ENCODE measurements around the gene UBE4B.

GRCh38 chr1:10106241-10106640 lies 73.5 kb downstream of the UBE4B start:
- no peak for TF ChIP-seq CTCF (IDR thresholded peaks at IDR 0.05)
- no peak for TF ChIP-seq POLR2A (IDR thresholded peaks at IDR 0.05)
